ENCODE data around the gene GPR162.

- TF ChIP-seq CTCF (IDR thresholded peaks at IDR 0.05; ENCODE audit: low read depth, low read length) (peak; percentile 89), MAX (IDR thresholded peaks at IDR 0.05; ENCODE audit: low read depth, low read length) (0 out of 2 replicates have a peak, but pooled peaks have one; percentile 11)
Observed at GRCh38 chr12:6825398-6826124, 3.9 kb downstream of the GPR162 start.

All from NB4 (cell line).